GM18511 (cell line): ENCODE data around the gene BTN1A1.

Experiments
- ATAC-seq: cut with Tn5 transposase; IDR thresholded peaks from one replicate; pipeline ENCODE4 v1.9.1; 2021; ENCODE audit warnings: mild to moderate bottlenecking, moderate library complexity; ENCODE audit not compliant: unreplicated experiment

BTN1A1 gene

DNA sequence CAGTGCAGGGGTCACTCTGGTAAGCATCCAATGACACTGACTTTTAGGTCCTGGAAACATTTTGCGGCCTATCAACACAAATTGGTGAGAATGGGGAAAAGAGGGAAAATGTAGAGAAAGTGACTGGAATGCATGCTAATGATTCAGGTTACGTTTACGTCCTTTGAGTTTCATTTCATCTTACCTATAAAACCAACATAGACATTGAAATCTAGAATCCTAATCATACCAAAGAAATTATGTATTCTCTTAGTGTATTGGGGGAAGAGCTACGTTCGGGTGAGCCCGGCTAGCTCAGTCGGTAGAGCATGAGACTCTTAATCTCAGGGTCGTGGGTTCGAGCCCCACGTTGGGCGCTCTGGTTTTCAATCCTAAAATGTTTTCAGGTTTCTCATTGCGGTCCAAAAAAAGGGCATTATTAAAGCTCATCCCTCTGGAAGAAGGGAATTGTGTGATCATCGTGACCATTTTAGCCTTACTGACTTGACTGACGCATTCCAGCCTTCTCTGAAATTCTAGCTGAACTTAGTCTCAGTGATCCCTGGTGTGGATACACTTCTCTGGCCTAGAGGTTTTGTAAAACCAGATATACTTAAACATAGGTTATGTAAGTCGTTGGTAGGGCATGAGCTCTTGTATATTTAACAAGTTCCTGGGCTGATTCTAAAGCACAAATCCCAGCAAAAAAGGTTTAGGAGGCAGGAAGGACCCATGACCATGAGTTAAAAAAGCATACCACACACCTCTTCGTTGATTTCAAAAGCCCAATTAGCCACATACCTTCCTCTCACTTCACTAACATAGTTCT is 56.4 kb downstream of the BTN1A1 start:
- no peak for ATAC-seq
